CD14-positive monocyte (primary cell): ENCODE results near the gene ARAP2. TPM values are rescaled to one million over a fixed set of nuclear protein-coding genes. Genes with fewer than 3 reads are reported as not detected.

Experiments
- DNase-seq, 3 donors: peaks; one replicate each; pipeline ENCODE4 v3.0.0-alpha.2; 2011 to 2022
- H2AFZ ChIP-seq: 2 replicates; pipeline ENCODE4 v1.6.0; 2012; ENCODE audit warnings: mild to moderate bottlenecking, low read depth, low read length, inconsistent platforms; ENCODE audit not compliant: insufficient read depth, poor library complexity, severe bottlenecking
- H3K27ac ChIP-seq, 2 donors: 1 replicate in 1 of 2; 2 replicates in 1 of 2; pipeline ENCODE4 v1.5.1; 2012 to 2013; ENCODE audit warnings: low read length in 2 of 2, control low read depth in 1 of 2, inconsistent platforms in 1 of 2, low read depth in 1 of 2, mild to moderate bottlenecking in 1 of 2
- H3K27me3 ChIP-seq, 2 donors: one replicate each; pipeline versions ENCODE4 v1.6.0 to v1.6.1; 2011 to 2013; ENCODE audit warnings: low read length in 2 of 2; ENCODE audit not compliant: control insufficient read depth in 2 of 2, insufficient read depth in 2 of 2
- H3K36me3 ChIP-seq, 2 donors: replicated peaks in 1 of 2; 1 replicate in 1 of 2; 2 replicates in 1 of 2; pipeline versions ENCODE4 v1.5.1 to v1.6.1; 2012 to 2013; ENCODE audit warnings: low read length in 2 of 2, control low read depth in 1 of 2, inconsistent platforms in 1 of 2, mild to moderate bottlenecking in 1 of 2; ENCODE audit not compliant: insufficient read depth in 2 of 2, control insufficient read depth in 1 of 2
- H3K4me1 ChIP-seq, 2 donors: 1 replicate in 1 of 2; 2 replicates in 1 of 2; pipeline versions ENCODE4 v1.5.1 to v1.6.1; 2012 to 2013; ENCODE audit warnings: low read length in 2 of 2, control low read depth in 1 of 2, inconsistent platforms in 1 of 2, mild to moderate bottlenecking in 1 of 2, moderate library complexity in 1 of 2; ENCODE audit not compliant: insufficient read depth in 2 of 2, control insufficient read depth in 1 of 2
- H3K4me2 ChIP-seq: replicated peaks from 2 replicates; pipeline ENCODE3; 2012; ENCODE audit warnings: low read length, moderate library complexity, mild to moderate bottlenecking; ENCODE audit not compliant: poor library complexity, severe bottlenecking; ENCODE audit errors: extremely low read depth
- H3K4me3 ChIP-seq, 3 experiments: fragments of 200-600 bp in 1 of 3; sonication (generic) in 1 of 3; replicated peaks in 1 of 3; 1 replicate in 2 of 3; 2 replicates in 1 of 3; pipeline ENCODE4 v1.5.1; 2011 to 2013; ENCODE audit warnings: low read length in 3 of 3, mild to moderate bottlenecking in 3 of 3, control low read depth in 2 of 3, low read depth in 2 of 3, inconsistent platforms in 1 of 3, moderate library complexity in 1 of 3
- H3K79me2 ChIP-seq: 2 replicates; pipeline ENCODE4 v1.6.0; 2012; ENCODE audit warnings: mild to moderate bottlenecking, control low read depth, inconsistent platforms, low read length, moderate library complexity; ENCODE audit not compliant: insufficient read depth
- H3K9ac ChIP-seq: 2 replicates; pipeline ENCODE4 v1.6.0; 2017; ENCODE audit warnings: low read length, mild to moderate bottlenecking; ENCODE audit not compliant: insufficient read depth, poor library complexity, severe bottlenecking
- H3K9me3 ChIP-seq, 2 donors: replicated peaks in 1 of 2; 1 replicate in 1 of 2; 2 replicates in 1 of 2; pipeline versions ENCODE4 v1.5.1 to v1.6.1; 2012 to 2013; ENCODE audit warnings: low read length in 2 of 2, control low read depth in 1 of 2; ENCODE audit not compliant: control insufficient read depth in 1 of 2, insufficient read depth in 1 of 2
- H4K20me1 ChIP-seq: 2 replicates; pipeline ENCODE4 v1.6.0; 2012; ENCODE audit warnings: mild to moderate bottlenecking, low read length, control low read depth, moderate library complexity; ENCODE audit not compliant: insufficient read depth
- H3K27ac Mint-ChIP-seq, 7 donors: one replicate each; pipeline ENCODE4 v1.8.0; 2020; ENCODE audit warnings: mild to moderate bottlenecking in 7 of 7, mixed read lengths in 7 of 7, moderate library complexity in 6 of 7, inconsistent platforms in 2 of 7
- H3K27me3 Mint-ChIP-seq, 3 donors: one replicate each; pipeline ENCODE4 v1.8.0; 2021 to 2022; ENCODE audit warnings: low read depth in 3 of 3, mild to moderate bottlenecking in 3 of 3, mixed read lengths in 3 of 3, moderate library complexity in 3 of 3, inconsistent platforms in 1 of 3
- H3K36me3 Mint-ChIP-seq, 2 donors: one replicate each; pipeline ENCODE4 v1.8.0; 2020; ENCODE audit warnings: mixed read lengths in 2 of 2, inconsistent platforms in 1 of 2, mild to moderate bottlenecking in 1 of 2
- H3K4me1 Mint-ChIP-seq: one replicate; pipeline ENCODE4 v1.8.0; 2020; ENCODE audit warnings: mild to moderate bottlenecking, mixed read lengths
- H3K4me3 Mint-ChIP-seq, 2 donors: one replicate each; pipeline ENCODE4 v1.8.0; 2020; ENCODE audit warnings: mild to moderate bottlenecking in 2 of 2, mixed read lengths in 2 of 2, moderate library complexity in 1 of 2
- H3K9me3 Mint-ChIP-seq, 7 donors: one replicate each; pipeline ENCODE4 v1.8.0; 2020 to 2022; ENCODE audit warnings: mixed read lengths in 7 of 7, mild to moderate bottlenecking in 6 of 7, moderate library complexity in 6 of 7, inconsistent platforms in 2 of 7
- CTCF ChIP-seq: fragments of 200-600 bp; IDR thresholded peaks from one replicate; pipeline ENCODE4 v1.8.0; 2022; ENCODE audit warnings: antibody characterized with exemption, mild to moderate bottlenecking
- WGBS: methylation state at CpG from one replicate; pipeline ENCODE4 v1.1.5; 2013; ENCODE audit warnings: missing lambda C conversion rate; ENCODE audit not compliant: insufficient coverage; 5-methylcytosine and 5-hydroxymethylcytosine counted together
- intact Hi-C, 2 donors: fragments of 100-400 bp; cut with micrococcal nuclease; formaldehyde crosslinking; loops; one replicate each; pipeline versions ENCODE4 v1.15.0 to v1.15.1; 2023
- polyA plus RNA-seq, 3 donors: library from polyadenylated mRNA; depleted of rRNA in 1 of 3; unstranded in 2 of 3; stranded (reverse) in 1 of 3; fragments of 300-500 nt in 2 of 3; fragments of >200 nt in 1 of 3; fragmentation: Illumina TruSeq in 2 of 3; gene quantifications; 1 replicate in 2 of 3; 2 replicates in 1 of 3; pipeline ENCODE4 v1.2.3, GENCODE V29; 2012 to 2021

The ARAP2 gene
- polyA plus RNA-seq, 3 donors = 4.6 to 17.7 (median 5.6) TPM

GRCh38 chr4:36208893-36209473, 35.3 kb downstream of the ARAP2 start:
- H3K36me3 Mint-ChIP-seq = peaks cover 46 to 54% of the 10 kb centered on the region in 2 donors
- H3K9me3 Mint-ChIP-seq = no peaks in the 10 kb centered on the region
- TF ChIP-seq CTCF = no peak
- Histone ChIP-seq H3K4me3 (no peak overlapping the region), H3K27ac (no peak overlapping the region), H3K9me3 (no peaks in the 10 kb centered on the region), H2AFZ (no peak overlapping the region), H4K20me1 (peaks cover 31% of the 10 kb centered on the region), H3K4me2 (no peak overlapping the region), H3K27me3 (no peaks in the 10 kb centered on the region), H3K9ac (no peak overlapping the region), H3K79me2 (peaks cover under 1% of the 10 kb centered on the region), H3K4me1 (peaks cover 8 to 11% of the 10 kb centered on the region in 2 donors), H3K36me3 (peaks cover 40 to 65% of the 10 kb centered on the region in 2 donors)
- no peak overlapping the region for H3K27ac Mint-ChIP-seq
- intact Hi-C loops = no loop called here
- WGBS = no CpG with 5 or more reads among the region's 4 CpGs
- H3K27me3 Mint-ChIP-seq = no peaks in the 10 kb centered on the region
- H3K4me1 Mint-ChIP-seq = peaks cover 21% of the 10 kb centered on the region
- DNase-seq = no peak
- H3K4me3 Mint-ChIP-seq = no peak overlapping the region

GRCh38 chr4:36207831-36208520, 36.3 kb downstream of the ARAP2 start:
- Histone ChIP-seq H3K4me2 (no peak overlapping the region), H3K4me3 (no peak overlapping the region), H3K27ac (no peak overlapping the region), H3K9ac (peak overlapping the region; percentile 1), H4K20me1 (peaks cover 28% of the 10 kb centered on the region), H3K4me1 (peaks cover 8 to 11% of the 10 kb centered on the region in 2 donors), H2AFZ (no peak overlapping the region), H3K27me3 (no peaks in the 10 kb centered on the region), H3K9me3 (no peaks in the 10 kb centered on the region), H3K36me3 (peaks cover 38 to 68% of the 10 kb centered on the region in 2 donors), H3K79me2 (no peaks in the 10 kb centered on the region)
- TF ChIP-seq CTCF = no peak
- no peak for DNase-seq
- Mint-ChIP-seq H3K4me3 (no peak overlapping the region), H3K27me3 (peaks cover 0 to 2% (median 0%) of the 10 kb centered on the region in 3 donors), H3K36me3 (peaks cover 45 to 60% of the 10 kb centered on the region in 2 donors), H3K9me3 (no peaks in the 10 kb centered on the region), H3K4me1 (peaks cover 21% of the 10 kb centered on the region), H3K27ac (peak overlapping the region in 2 of 7 donors; percentile 34 to 70)
- intact Hi-C loops = no loop called here
- WGBS = 34% methylated on average over 5 of the region's 9 CpGs
